Endothelial cell of umbilical vein (primary cell): ENCODE results near the gene CTBP1.

ENCODE experiments used
- EZH2 ChIP-seq: IDR thresholded peaks from 2 replicates; pipeline ENCODE4 v1.6.1; 2012; ENCODE audit warnings: borderline replicate concordance, low read depth, mild to moderate bottlenecking, moderate library complexity, low read length, inconsistent platforms; ENCODE audit not compliant: severe bottlenecking
- FOS ChIP-seq: IDR thresholded peaks from 2 replicates; pipeline ENCODE4 v1.6.1; 2011; ENCODE audit warnings: mild to moderate bottlenecking, low read length, moderate library complexity, borderline replicate concordance; ENCODE audit not compliant: insufficient read depth
- POLR2A ChIP-seq: IDR thresholded peaks from 2 replicates; pipeline ENCODE4 v1.6.1; 2012; ENCODE audit warnings: low read depth, mild to moderate bottlenecking, control low read depth, low read length
- TF ChIP-seq, protein P1 (sequence below), 2 donors: IDR thresholded peaks; 1 replicate in 1 of 2; 2 replicates in 1 of 2; pipeline ENCODE4 v1.5.1; 2011; ENCODE audit warnings: low read length in 2 of 2, mild to moderate bottlenecking in 2 of 2, moderate library complexity in 2 of 2, control low read depth in 1 of 2, inconsistent platforms in 1 of 2, low read depth in 1 of 2; ENCODE audit not compliant: insufficient read depth in 1 of 2; ENCODE audit errors: extremely low read depth in 1 of 2

DNA sequence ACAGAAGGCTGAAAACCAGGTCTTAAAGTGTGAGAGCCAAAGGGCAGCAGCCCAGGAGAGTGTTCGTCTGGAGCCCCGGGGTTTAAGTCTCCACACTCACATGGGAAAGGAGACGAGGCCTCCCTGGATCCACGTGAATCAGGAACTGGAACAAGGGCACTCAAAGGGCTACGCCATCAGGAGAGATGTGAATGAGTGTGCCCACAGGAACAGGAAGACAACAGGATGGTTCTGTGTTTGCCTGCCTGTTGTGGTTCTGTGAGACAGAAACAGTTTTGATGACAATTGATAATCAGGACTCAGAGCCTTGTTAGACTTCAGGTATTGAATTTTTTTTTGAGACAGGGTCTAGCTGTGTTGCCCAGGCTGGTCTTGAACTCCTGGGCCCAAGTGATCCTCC lies 4.9 kb upstream of the CTBP1 start:
- TF ChIP-seq EZH2, result no peak
- TF ChIP-seq, protein P1, sequence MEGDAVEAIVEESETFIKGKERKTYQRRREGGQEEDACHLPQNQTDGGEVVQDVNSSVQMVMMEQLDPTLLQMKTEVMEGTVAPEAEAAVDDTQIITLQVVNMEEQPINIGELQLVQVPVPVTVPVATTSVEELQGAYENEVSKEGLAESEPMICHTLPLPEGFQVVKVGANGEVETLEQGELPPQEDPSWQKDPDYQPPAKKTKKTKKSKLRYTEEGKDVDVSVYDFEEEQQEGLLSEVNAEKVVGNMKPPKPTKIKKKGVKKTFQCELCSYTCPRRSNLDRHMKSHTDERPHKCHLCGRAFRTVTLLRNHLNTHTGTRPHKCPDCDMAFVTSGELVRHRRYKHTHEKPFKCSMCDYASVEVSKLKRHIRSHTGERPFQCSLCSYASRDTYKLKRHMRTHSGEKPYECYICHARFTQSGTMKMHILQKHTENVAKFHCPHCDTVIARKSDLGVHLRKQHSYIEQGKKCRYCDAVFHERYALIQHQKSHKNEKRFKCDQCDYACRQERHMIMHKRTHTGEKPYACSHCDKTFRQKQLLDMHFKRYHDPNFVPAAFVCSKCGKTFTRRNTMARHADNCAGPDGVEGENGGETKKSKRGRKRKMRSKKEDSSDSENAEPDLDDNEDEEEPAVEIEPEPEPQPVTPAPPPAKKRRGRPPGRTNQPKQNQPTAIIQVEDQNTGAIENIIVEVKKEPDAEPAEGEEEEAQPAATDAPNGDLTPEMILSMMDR (IDR thresholded peaks at IDR 0.05; ENCODE audit: extremely low read depth in 1 of 2, insufficient read depth in 1 of 2, low read depth in 1 of 2, low read length in 2 of 2), result no peak
- TF ChIP-seq FOS, result no peak
- TF ChIP-seq POLR2A, result no peak
